Fibroblast of lung (primary cell): ENCODE data around the gene ASXL1.

ENCODE experiments used
- EZH2 ChIP-seq: IDR thresholded peaks from 2 replicates; pipeline ENCODE4 v1.5.1; 2012; ENCODE audit warnings: low read length, control low read depth, mild to moderate bottlenecking; ENCODE audit errors: missing control alignments
- TF ChIP-seq, protein P1 (sequence below), 2 donors: IDR thresholded peaks in 1 of 2; conservative IDR thresholded peaks in 1 of 2; 1 replicate in 1 of 2; 2 replicates in 1 of 2; pipeline ENCODE4 v1.5.1; 2011 to 2012; ENCODE audit warnings: low read length in 2 of 2, control low read depth in 1 of 2, inconsistent platforms in 1 of 2, low read depth in 1 of 2, mild to moderate bottlenecking in 1 of 2

DNA sequence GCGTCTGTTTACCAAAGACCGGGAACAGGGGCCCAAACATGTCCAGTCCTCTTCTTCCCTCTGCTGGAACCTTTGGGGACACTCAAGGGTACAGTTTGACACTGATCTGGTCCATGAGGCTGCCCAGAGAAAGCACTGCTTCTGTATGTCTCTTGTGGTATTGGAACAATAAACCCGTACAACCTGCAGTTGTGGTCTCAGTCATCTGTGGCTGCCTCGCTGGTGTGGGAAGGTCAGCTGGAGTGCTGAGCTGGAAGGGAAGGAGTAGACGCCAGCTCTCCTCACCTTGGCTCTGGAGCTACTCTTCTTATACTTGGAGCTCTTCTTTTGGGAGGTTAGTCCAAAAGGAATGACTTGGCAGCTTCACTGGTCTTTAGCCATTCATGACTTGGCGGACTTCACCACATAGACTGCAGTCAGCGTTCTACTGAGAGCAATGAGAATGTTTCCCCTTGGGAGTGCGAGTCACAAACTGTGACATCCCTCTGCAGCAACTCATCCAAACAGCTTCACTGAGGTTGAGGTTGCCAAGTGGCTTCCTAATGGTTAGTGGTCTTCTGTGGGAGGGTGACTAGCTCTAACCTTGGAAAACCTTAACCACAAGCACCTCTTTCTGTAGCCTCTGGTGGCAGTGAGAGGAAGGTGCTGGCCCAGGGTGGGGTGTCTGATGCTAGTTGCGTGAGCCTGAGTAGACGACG lies 81.2 kb downstream of the ASXL1 start:
- TF ChIP-seq, protein P1, sequence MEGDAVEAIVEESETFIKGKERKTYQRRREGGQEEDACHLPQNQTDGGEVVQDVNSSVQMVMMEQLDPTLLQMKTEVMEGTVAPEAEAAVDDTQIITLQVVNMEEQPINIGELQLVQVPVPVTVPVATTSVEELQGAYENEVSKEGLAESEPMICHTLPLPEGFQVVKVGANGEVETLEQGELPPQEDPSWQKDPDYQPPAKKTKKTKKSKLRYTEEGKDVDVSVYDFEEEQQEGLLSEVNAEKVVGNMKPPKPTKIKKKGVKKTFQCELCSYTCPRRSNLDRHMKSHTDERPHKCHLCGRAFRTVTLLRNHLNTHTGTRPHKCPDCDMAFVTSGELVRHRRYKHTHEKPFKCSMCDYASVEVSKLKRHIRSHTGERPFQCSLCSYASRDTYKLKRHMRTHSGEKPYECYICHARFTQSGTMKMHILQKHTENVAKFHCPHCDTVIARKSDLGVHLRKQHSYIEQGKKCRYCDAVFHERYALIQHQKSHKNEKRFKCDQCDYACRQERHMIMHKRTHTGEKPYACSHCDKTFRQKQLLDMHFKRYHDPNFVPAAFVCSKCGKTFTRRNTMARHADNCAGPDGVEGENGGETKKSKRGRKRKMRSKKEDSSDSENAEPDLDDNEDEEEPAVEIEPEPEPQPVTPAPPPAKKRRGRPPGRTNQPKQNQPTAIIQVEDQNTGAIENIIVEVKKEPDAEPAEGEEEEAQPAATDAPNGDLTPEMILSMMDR (conservative IDR thresholded peaks at IDR 0.05 in 1 of 2, IDR thresholded peaks at IDR 0.05 in 1 of 2; ENCODE audit: low read depth in 1 of 2, low read length in 2 of 2), result peak in 1 of 2 donors; percentile 1
- no peak for TF ChIP-seq EZH2
